WI38 (cell line): ENCODE measurements around the gene FBXL4.
A peak's percentile ranks its signal among the peaks of the same experiment; 100 is the strongest.

ENCODE experiments used
- H3K4me3 ChIP-seq: 2 replicates; pipeline ENCODE4 v1.5.1; 2011; ENCODE audit warnings: low read depth, mild to moderate bottlenecking, control low read depth, low read length
- CTCF ChIP-seq: IDR thresholded peaks from 2 replicates; pipeline ENCODE4 v1.5.1; 2012; ENCODE audit warnings: low read depth, mild to moderate bottlenecking, control low read depth, low read length

The FBXL4 gene

GRCh38 chr6:98839781-98840361 is 107.9 kb downstream of the FBXL4 start:
- H3K4me3 ChIP-seq: no peak overlapping the region
- TF ChIP-seq CTCF: 0 out of 2 replicates have a peak, but pooled peaks have one; percentile 16

GRCh38 chr6:98838975-98839374 is 108.8 kb downstream of the FBXL4 start:
- H3K4me3 ChIP-seq: no peak overlapping the region
- no peak for TF ChIP-seq CTCF

- TF ChIP-seq CTCF: no peak
- H3K4me3 ChIP-seq: no peak overlapping the region
Measured at GRCh38 chr6:98838032-98838431, 109.7 kb downstream of the FBXL4 start.

- H3K4me3 ChIP-seq: no peak overlapping the region
- no peak for TF ChIP-seq CTCF
Measured at GRCh38 chr6:98836962-98837944, 110.5 kb downstream of the FBXL4 start.

- H3K4me3 ChIP-seq: no peak overlapping the region
- TF ChIP-seq CTCF: no peak
Measured at GRCh38 chr6:98836025-98836961, 111.5 kb downstream of the FBXL4 start.

GRCh38 chr6:98835149-98836024 is 112.4 kb downstream of the FBXL4 start:
- TF ChIP-seq CTCF: no peak
- peak overlapping the region; percentile 55 for H3K4me3 ChIP-seq
